ENCODE results near the gene FANCE. TPM values are rescaled to one million over a fixed set of nuclear protein-coding genes. Genes with fewer than 3 reads are reported as not detected.

Gene FANCE
- total and polyA plus RNA-seq, 9 donors: 13.6 to 25.0 (median 21.8) TPM

GRCh38 chr6:35496841-35497570, 44.9 kb downstream of the FANCE start, which contains the start of gene TEAD3:
Gene TEAD3, minus strand, starts transcription at chr6:35497079.
- DNase-seq: peak; percentile 88
- Histone ChIP-seq H3K9me3 (replicated peaks; ENCODE audit: control insufficient read depth, low read depth, low read length) (no peaks in the 10 kb centered on the region), H3K36me3 (ENCODE audit: control insufficient read depth, insufficient read depth, low read length) (peaks cover 2% of the 10 kb centered on the region), H3K4me1 (ENCODE audit: control insufficient read depth, insufficient read depth, low read length) (peaks cover 77% of the 10 kb centered on the region), H3K4me3 (ENCODE audit: low read length) (peak within 1 kb of the TSS; percentile 70), H3K27me3 (ENCODE audit: control insufficient read depth, insufficient read depth, low read length) (peaks cover 14% of the 10 kb centered on the region), H3K27ac (ENCODE audit: low read length) (peak within 1 kb of the TSS; percentile 96)
- WGBS (ENCODE audit: insufficient coverage): under 1% methylated on average over 59 of the region's 98 CpGs

- peaks cover 71% of the 10 kb centered on the region for H3K4me1 ChIP-seq (ENCODE audit: control insufficient read depth, insufficient read depth, low read length)
- peak overlapping the region; percentile 63 for H3K4me3 ChIP-seq (ENCODE audit: low read length)
- peak overlapping the region; percentile 96 for H3K27ac ChIP-seq (ENCODE audit: low read length)
- 1% methylated on average over 50 of the region's 77 CpGs for WGBS (ENCODE audit: insufficient coverage)
- H3K9me3 ChIP-seq (replicated peaks; ENCODE audit: control insufficient read depth, low read depth, low read length): no peaks in the 10 kb centered on the region
- peaks cover 2% of the 10 kb centered on the region for H3K36me3 ChIP-seq (ENCODE audit: control insufficient read depth, insufficient read depth, low read length)
- DNase-seq: peak; percentile 94
- H3K27me3 ChIP-seq (ENCODE audit: control insufficient read depth, insufficient read depth, low read length): peaks cover 14% of the 10 kb centered on the region
These were observed 45.7 kb downstream of the FANCE start for GRCh38 chr6:35497571-35498421.

DNA sequence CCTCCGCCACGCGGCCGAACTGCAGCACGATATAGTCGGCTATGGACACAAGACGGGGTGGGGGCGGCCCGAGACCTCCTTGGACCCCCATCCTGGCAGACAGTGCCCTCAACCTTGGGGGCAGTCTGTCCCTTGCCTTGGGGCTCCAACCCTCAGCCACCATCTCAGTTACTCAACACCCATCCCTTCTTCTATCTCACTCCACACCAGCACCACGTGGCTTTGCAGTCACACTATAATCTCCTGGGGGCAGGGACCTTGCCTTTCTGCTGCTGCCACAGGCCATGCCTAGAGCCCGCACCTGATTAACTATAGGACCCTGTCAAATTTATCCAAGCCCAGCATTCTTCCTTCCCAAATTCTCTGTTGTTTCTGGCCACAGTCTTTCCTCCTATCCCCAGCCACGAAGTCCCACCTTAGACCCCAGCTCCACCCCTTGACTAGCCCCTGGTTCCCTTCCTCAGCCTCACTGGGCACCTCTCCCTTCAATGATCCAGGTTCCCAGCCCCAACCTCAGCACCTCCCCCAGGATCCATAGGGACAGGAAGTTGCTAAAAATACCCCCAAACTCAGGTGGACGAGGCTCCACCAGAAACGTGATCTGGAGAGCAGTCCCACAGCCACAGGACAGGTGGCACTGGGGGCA, 46.4 kb downstream of the FANCE start:
- Histone ChIP-seq H3K36me3 (ENCODE audit: control insufficient read depth, insufficient read depth, low read length) (peaks cover 2% of the 10 kb centered on the region), H3K4me1 (ENCODE audit: control insufficient read depth, insufficient read depth, low read length) (peaks cover 67% of the 10 kb centered on the region), H3K27me3 (ENCODE audit: control insufficient read depth, insufficient read depth, low read length) (peaks cover 18% of the 10 kb centered on the region), H3K27ac (ENCODE audit: low read length) (peak overlapping the region; percentile 96), H3K9me3 (replicated peaks; ENCODE audit: control insufficient read depth, low read depth, low read length) (no peaks in the 10 kb centered on the region), H3K4me3 (ENCODE audit: low read length) (peak overlapping the region; percentile 63)
- 17% methylated on average over 12 of the region's 14 CpGs for WGBS (ENCODE audit: insufficient coverage)
- no peak for DNase-seq

DNA sequence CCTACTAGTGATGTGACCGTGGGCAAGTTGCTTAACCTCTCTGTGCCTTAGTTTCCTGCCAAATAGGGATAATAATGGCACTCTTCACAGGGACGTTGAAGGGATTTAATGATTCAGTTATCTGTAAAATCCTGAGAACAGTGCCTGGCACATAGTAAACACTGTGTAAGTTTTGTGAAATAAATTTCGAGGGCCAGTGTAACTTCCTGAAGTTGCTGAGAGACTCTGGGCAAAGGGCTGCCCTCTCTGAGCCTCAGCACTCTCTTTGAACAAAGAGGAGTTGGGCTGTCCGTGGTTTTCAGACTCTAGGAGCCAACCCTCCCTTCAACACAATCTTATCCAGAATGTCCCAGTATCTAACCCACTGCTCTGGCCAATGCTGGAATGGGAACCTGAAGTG, 47.2 kb downstream of the FANCE start:
- no peak for DNase-seq
- Histone ChIP-seq H3K4me3 (ENCODE audit: low read length) (no peak overlapping the region), H3K36me3 (ENCODE audit: control insufficient read depth, insufficient read depth, low read length) (no peaks in the 10 kb centered on the region), H3K4me1 (ENCODE audit: control insufficient read depth, insufficient read depth, low read length) (peaks cover 67% of the 10 kb centered on the region), H3K27ac (ENCODE audit: low read length) (peak overlapping the region; percentile 88), H3K27me3 (ENCODE audit: control insufficient read depth, insufficient read depth, low read length) (peaks cover 15% of the 10 kb centered on the region), H3K9me3 (replicated peaks; ENCODE audit: control insufficient read depth, low read depth, low read length) (no peaks in the 10 kb centered on the region)
- WGBS (ENCODE audit: insufficient coverage): 85% methylated on average over 3 of the region's 4 CpGs

- DNase-seq: no peak
- Histone ChIP-seq H3K9me3 (replicated peaks; ENCODE audit: control insufficient read depth, low read depth, low read length) (no peaks in the 10 kb centered on the region), H3K27ac (ENCODE audit: low read length) (peak overlapping the region; percentile 88), H3K27me3 (ENCODE audit: control insufficient read depth, insufficient read depth, low read length) (peaks cover 19% of the 10 kb centered on the region), H3K4me3 (ENCODE audit: low read length) (no peak overlapping the region), H3K36me3 (ENCODE audit: control insufficient read depth, insufficient read depth, low read length) (no peaks in the 10 kb centered on the region), H3K4me1 (ENCODE audit: control insufficient read depth, insufficient read depth, low read length) (peaks cover 54% of the 10 kb centered on the region)
- WGBS (ENCODE audit: insufficient coverage): 23% methylated on average over 5 of the region's 6 CpGs
These were observed 48.6 kb downstream of the FANCE start for GRCh38 chr6:35500782-35501181.

DNA sequence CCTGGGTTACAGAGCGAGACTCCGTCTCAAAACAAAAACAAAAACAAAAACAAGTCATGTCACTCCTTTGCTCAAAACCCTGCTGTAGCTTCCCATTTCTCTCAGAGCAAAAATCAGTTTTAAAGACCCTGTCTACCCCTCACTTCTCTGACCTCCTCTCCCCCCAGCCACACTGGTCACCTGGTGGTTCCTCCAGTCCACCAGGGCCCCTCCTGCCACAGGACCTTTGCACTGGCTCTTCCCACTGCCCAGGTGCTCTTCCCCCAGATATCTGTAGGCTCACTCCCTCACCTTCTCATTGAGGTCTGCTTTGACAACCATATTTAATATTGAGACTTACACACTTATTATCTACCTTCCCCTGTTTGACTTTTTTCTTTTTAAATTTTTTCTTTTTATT, 49.6 kb downstream of the FANCE start:
- 94% methylated on average over 2 of the region's 2 CpGs for WGBS (ENCODE audit: insufficient coverage)
- H3K9me3 ChIP-seq (replicated peaks; ENCODE audit: control insufficient read depth, low read depth, low read length): no peaks in the 10 kb centered on the region
- no peak overlapping the region for H3K4me3 ChIP-seq (ENCODE audit: low read length)
- H3K27me3 ChIP-seq (ENCODE audit: control insufficient read depth, insufficient read depth, low read length): peaks cover 27% of the 10 kb centered on the region
- no peaks in the 10 kb centered on the region for H3K36me3 ChIP-seq (ENCODE audit: control insufficient read depth, insufficient read depth, low read length)
- H3K27ac ChIP-seq (ENCODE audit: low read length): peak overlapping the region; percentile 51
- DNase-seq: no peak
- peaks cover 52% of the 10 kb centered on the region for H3K4me1 ChIP-seq (ENCODE audit: control insufficient read depth, insufficient read depth, low read length)

- H3K27me3 ChIP-seq (ENCODE audit: control insufficient read depth, insufficient read depth, low read length): peaks cover 23% of the 10 kb centered on the region
- H3K4me1 ChIP-seq (ENCODE audit: control insufficient read depth, insufficient read depth, low read length): peaks cover 43% of the 10 kb centered on the region
- DNase-seq: peak; percentile 73
- WGBS (ENCODE audit: insufficient coverage): 33% methylated on average over 11 of the region's 15 CpGs
- no peaks in the 10 kb centered on the region for H3K9me3 ChIP-seq (replicated peaks; ENCODE audit: control insufficient read depth, low read depth, low read length)
- peak overlapping the region; percentile 87 for H3K27ac ChIP-seq (ENCODE audit: low read length)
- no peaks in the 10 kb centered on the region for H3K36me3 ChIP-seq (ENCODE audit: control insufficient read depth, insufficient read depth, low read length)
- H3K4me3 ChIP-seq (ENCODE audit: low read length): no peak overlapping the region
These were observed 51.4 kb downstream of the FANCE start for GRCh38 chr6:35503534-35503933.

DNA sequence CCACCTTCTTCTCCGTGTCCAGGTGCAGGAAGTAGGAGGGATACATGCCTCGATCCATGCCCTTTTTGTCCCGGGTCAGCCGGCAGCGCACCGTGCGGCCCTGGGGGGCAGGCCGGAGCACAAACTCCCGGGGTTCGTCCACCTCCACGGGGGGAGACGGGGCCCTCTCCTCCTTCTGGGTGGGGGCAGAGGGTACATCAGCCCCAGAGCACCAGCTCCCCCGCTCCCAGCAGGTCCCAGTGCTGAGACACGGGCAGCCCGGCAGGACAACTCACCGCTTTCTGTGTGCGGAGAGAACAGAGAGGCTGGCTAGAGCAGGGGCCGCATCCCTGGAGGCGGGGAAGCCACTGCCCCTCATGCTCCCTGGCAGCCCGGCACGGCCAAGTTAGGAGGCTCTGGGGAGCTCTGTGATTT, 53.9 kb downstream of the FANCE start:
- H3K36me3 ChIP-seq (ENCODE audit: control insufficient read depth, insufficient read depth, low read length): no peaks in the 10 kb centered on the region
- H3K4me3 ChIP-seq (ENCODE audit: low read length): no peak overlapping the region
- peaks cover 25% of the 10 kb centered on the region for H3K4me1 ChIP-seq (ENCODE audit: control insufficient read depth, insufficient read depth, low read length)
- peaks cover 25% of the 10 kb centered on the region for H3K27me3 ChIP-seq (ENCODE audit: control insufficient read depth, insufficient read depth, low read length)
- 88% methylated on average over 4 of the region's 21 CpGs for WGBS (ENCODE audit: insufficient coverage)
- no peak overlapping the region for H3K27ac ChIP-seq (ENCODE audit: low read length)
- no peak for DNase-seq
- H3K9me3 ChIP-seq (replicated peaks; ENCODE audit: control insufficient read depth, low read depth, low read length): no peaks in the 10 kb centered on the region

- Histone ChIP-seq H3K27ac (ENCODE audit: low read length) (no peak overlapping the region), H3K4me1 (ENCODE audit: control insufficient read depth, insufficient read depth, low read length) (peaks cover 26% of the 10 kb centered on the region), H3K4me3 (ENCODE audit: low read length) (no peak overlapping the region), H3K27me3 (ENCODE audit: control insufficient read depth, insufficient read depth, low read length) (peaks cover 30% of the 10 kb centered on the region), H3K36me3 (ENCODE audit: control insufficient read depth, insufficient read depth, low read length) (no peaks in the 10 kb centered on the region), H3K9me3 (replicated peaks; ENCODE audit: control insufficient read depth, low read depth, low read length) (no peaks in the 10 kb centered on the region)
- WGBS (ENCODE audit: insufficient coverage): no CpG with 5 or more reads among the region's 3 CpGs
- DNase-seq: no peak
These were observed 54.4 kb downstream of the FANCE start for GRCh38 chr6:35506536-35506935.

- Histone ChIP-seq H3K27ac (ENCODE audit: low read length) (no peak overlapping the region), H3K9me3 (replicated peaks; ENCODE audit: control insufficient read depth, low read depth, low read length) (no peaks in the 10 kb centered on the region), H3K36me3 (ENCODE audit: control insufficient read depth, insufficient read depth, low read length) (no peaks in the 10 kb centered on the region), H3K27me3 (ENCODE audit: control insufficient read depth, insufficient read depth, low read length) (peaks cover 35% of the 10 kb centered on the region), H3K4me1 (ENCODE audit: control insufficient read depth, insufficient read depth, low read length) (peaks cover 29% of the 10 kb centered on the region), H3K4me3 (ENCODE audit: low read length) (no peak overlapping the region)
- no peak for DNase-seq
- WGBS (ENCODE audit: insufficient coverage): 40% methylated on average over 1 of the region's 2 CpGs
These were observed 55.1 kb downstream of the FANCE start for GRCh38 chr6:35507221-35507620.
